Stimulated activated CD8-positive, alpha-beta memory T cell treated with anti-CD3 and anti-CD28 coated beads, Interleukin-4, amount 100 ng/mL, for 48 hours (primary cell): Measurements from ENCODE around the gene MINDY1.
A peak's percentile ranks its signal among the peaks of the same experiment; 100 is the strongest.

Experiments used
- DNase-seq: peaks from one replicate; pipeline ENCODE4 v3.0.0-alpha.2; 2020

Gene MINDY1

DNA sequence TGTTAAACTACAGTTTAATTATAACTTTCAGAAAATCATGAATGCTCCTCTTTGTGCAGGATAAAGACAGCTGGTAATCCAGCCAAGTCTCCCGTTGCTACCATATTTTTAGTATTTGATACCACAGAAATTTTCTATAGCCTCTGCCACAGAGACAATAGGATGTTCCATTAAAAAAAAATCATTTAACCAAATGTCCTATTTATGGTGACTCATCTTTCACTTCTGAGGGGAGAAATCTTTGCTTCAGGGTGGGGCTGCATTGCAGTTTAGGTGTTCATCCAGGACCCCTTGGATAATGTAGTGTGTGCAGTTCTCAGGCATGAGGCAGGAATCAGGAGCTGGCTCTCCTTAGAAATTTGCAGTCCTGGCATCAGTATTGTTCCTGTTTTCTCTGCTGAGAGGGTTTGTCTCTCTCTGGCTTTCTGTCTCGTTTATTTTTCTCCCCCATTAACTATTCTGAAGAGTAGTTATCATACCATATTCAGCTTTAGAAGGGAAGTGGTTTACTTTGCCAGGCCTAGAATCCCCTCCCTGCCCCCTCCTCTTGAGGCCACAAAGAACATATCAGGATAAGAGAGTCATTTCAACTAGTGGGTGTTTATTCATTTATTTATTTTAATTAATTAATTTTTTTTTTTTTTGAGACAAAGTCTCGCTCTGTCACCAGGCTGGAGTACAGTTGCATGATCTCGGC, 4.6 kb upstream of the MINDY1 start:
- DNase-seq, result no peak

- DNase-seq, result no peak
Observed at GRCh38 chr1:151010346-151010726, 3.6 kb upstream of the MINDY1 start.

DNA sequence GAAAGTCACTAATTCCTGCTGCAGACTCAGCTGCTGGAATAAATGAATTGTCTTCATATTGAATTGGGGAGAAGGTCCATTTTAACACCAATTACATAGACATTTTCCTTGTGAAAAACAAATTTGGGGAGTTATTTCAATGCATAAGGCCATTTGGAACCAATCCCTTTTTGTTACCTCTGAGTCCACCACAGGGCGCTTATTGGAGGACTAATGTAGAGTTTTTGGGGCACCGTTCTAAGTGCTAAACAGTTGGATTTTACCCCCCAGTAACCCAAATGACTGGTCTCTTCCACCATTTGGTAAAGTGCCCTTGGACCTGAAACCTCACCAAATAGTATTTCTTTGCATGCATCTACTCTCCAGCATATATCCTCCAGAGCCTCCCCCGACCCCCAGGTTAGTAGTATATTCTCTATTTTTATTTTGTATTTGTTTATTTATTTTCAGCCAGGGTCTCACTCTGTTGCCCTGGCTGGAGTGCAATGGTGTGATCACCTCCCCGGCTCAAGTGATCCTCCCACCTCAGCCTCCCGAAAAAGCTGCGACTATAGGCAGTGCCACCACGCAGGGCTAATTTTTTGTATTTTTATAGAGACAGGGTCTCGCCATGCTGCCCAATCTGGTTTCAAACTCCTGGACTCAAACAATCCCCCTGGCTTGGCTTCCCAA, 3.1 kb upstream of the MINDY1 start:
- DNase-seq, result no peak

- no peak for DNase-seq
Observed at GRCh38 chr1:151009206-151009587, 2.5 kb upstream of the MINDY1 start.

DNA sequence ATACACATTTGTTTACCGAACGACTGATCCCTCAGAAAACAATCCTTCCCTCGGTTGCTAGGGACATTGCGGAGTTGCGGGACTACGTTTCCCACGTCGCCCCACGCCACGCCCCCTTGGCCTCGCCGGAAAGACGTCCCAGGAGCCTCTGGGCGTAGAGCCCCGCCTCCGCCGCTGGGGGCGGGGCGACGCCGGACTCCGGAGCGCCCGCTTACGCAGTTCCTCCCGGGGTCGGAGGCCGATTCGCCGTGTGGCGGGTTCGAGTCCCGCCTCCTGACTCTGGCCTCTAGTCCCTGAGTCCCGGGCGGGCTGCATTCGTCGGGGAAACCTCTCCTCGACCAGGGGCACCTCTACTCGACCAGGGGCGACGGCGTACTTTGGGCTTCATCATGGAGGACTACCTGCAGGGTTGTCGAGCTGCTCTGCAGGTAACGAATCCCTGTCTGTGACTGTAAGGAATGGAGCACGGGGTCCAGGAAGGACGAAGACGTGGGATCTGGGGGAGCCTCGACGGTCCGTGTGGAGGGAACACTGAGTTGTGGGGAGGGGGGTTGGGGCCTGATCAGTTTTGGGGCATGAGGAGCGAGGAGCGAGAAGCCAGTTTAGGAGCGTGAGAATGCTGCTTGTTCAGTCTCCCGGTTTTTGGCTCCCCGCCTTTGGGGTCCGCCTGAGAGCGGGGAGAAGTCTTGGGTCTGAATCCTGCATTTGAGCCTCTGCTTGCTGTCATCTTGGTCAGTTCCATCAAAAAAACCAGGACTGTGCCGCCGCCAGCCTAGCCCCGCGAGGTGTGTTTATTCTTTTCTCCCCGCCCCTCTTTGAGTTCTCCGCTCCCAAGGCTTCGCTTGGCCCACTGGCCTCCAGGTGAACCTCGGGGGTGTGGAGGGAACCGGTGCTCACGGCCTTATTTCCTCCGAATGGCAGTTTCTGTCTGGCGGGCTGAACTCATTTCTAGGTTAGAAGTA, 1.8 kb upstream of the MINDY1 start, which contains the start of gene PRUNE1:
Gene PRUNE1 (plus strand): TSS at position 206 of the 962 bp plus-strand sequence. CDS start 184 bp downstream, at position 390.
- peak; percentile 98 for DNase-seq

GRCh38 chr1:151007853-151008243, 1.1 kb upstream of the MINDY1 start:
- DNase-seq, result no peak

- no peak for DNase-seq
Observed at GRCh38 chr1:151005729-151006319, 878 bp downstream of the MINDY1 start.

- DNase-seq, result no peak
Observed at GRCh38 chr1:151003180-151003579, 3.5 kb downstream of the MINDY1 start.

DNA sequence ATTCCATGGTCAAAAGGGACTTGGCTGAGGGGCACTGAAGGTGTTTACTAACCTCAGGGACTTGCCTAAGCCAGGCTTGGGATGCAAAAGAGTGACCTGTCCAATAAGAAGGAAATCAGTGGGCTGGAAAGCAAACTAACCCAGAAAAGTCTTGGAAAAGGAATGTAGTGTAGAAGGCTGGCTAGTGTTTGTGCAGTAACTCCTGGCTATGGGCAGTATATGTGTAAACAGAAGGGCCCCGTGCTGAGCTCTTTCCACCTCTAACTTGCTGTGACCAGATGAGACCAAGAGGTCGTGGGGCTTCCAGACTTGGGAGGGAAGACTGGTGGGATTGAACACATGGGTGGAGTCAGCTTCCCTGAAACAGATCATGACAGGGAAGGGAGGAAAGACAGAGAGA, 4.1 kb downstream of the MINDY1 start:
- no peak for DNase-seq

DNA sequence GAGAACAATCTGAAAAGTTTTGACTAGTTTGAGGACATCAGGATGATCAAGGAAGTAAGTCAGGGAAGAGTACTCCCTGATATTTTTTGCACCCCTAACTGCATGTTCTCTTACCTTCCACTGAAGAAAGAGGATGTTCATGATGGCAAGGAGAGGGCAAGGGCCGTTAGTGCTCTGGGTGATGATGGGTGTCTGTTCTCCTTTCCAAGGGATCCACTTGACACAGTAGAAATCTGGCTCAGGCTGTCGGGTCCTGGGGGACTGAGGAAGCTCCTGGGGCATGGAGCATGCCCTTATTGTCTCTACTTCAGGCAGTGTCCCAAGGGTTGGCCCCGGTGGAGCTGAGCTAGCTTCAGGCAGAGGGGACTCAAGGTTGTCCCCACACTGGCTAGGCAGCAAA, 4.7 kb downstream of the MINDY1 start:
- no peak for DNase-seq

GRCh38 chr1:151001602-151002001, 5.1 kb downstream of the MINDY1 start:
- no peak for DNase-seq

DNA sequence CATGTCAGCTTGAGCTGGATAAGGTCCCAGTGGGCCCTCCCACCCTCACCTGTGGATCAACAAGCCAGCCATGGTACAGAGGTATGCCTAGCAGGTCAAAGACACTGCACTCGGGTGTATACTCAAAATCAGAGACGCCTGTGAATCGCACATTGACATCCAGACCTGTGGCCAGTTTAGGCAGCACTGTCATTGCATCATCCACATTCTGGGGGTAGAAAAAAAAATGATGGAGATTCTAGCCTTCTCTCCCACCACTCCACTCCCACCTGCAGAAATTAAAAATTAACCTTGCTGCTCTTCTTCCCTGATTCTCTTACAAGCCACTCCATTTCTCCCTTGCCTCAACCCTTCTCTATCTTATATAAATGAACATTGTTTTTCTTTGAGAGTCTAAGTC, 6.3 kb downstream of the MINDY1 start:
- no peak for DNase-seq

GRCh38 chr1:150999926-151000325, 6.8 kb downstream of the MINDY1 start:
- no peak for DNase-seq

DNA sequence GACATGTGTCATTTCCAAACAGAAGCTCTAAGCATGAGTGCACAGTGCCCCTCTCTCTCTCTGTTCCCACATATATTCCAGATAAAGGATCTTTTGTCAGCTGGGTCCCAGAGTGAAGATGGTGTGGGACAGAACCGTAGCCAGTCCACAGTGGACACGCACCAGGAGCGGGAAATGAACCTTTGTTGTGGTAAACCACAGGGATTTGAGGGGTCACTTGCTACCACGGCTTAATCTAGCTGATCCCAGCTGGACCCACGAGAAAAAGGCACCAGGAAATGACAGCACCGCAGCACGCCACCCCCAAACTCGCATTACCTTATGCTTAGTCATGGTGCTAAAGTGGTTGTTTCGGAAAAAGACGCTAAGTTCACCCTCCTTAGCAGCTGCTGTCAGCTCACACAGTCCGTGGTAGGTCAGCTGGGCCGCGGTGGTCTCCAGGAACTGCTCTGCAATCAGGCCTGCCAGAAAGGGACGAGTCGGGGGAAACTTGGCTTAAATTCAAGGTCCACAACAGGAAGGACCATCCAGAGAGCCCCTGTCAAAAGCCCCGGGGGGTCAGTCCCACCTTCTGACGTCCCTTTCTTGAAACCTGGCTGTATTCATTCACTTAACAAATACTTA, 7.5 kb downstream of the MINDY1 start:
- DNase-seq, result peak; percentile 49

GRCh38 chr1:150997949-150998348, 8.8 kb downstream of the MINDY1 start:
- no peak for DNase-seq

DNA sequence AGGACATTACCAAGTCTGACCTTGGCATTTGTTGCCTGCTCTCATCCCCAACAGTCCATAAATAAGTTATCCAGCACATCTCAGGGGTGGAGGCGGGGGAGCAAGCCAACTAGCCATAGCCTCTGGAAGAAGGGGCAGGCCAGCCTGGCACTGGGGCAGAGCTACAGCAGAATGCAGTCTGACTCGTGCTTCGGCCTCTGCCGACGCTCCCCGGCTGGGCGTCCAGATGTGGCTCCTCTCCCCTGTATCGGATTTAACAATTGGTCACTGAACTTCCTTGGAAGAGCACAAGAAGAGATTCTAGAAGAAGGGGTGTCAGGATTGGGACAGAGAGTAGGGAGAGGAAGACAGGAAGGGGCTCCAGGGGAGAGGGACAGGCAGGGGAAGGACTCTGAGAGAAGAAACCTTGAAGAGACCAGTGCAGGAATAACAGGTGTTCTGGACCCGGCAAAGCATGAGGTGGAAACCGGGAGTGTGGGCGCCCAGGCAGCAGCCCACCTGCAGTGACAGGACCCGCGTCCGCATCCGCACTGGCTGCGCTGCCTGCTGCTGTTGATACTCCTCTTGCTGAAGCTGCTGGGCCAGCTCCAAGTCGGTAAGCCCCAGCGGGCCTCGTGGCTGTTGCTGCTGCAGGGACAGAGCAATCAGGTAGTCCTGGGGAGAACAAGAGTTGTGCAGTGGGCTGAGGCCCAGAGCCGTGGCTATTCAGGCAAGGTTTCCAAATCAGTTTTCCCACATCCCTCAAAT, 9.4 kb downstream of the MINDY1 start:
- no peak for DNase-seq

GRCh38 chr1:150995896-150996295, 10.8 kb downstream of the MINDY1 start:
- no peak for DNase-seq

DNA sequence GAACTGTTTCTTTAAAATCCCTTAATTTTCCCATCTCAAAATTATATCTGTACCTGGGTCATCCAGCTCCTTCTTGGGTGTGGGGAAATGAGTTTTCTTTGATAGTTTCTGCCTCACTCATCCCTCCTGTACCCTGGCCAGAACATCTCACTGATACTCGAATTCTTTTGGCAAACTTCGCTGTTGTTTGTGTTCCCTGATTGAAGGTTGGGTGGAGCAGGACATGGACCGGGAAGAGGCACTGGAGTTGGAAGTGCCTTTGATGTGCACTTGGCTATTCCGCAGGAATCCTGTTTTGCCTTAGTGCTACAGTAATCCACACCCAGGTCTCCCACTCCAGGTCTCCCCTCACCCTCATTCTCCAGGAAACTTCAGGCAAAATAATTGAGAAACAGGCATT, 11.2 kb downstream of the MINDY1 start:
- DNase-seq, result no peak

DNA sequence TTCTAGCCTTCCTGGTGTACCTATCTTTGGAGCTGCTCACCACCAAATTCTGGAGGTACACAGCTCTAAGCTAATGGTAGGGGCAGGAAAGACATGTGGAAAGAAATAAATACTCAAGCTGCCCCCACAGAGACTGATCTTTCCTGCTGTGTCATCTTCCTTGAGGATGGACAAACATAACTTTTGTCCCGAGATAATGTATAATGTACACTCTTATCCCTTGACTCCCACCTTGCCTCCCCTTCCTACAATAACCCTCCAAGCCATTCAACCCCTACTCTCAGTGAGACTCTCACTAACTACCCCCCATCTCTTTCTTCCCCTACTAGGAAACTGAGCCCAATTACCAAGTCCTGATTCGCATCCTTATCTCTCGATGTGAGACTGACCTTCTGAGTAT, 12.5 kb downstream of the MINDY1 start:
- DNase-seq, result no peak

GRCh38 chr1:150992626-150993025, 14.1 kb downstream of the MINDY1 start:
- no peak for DNase-seq

DNA sequence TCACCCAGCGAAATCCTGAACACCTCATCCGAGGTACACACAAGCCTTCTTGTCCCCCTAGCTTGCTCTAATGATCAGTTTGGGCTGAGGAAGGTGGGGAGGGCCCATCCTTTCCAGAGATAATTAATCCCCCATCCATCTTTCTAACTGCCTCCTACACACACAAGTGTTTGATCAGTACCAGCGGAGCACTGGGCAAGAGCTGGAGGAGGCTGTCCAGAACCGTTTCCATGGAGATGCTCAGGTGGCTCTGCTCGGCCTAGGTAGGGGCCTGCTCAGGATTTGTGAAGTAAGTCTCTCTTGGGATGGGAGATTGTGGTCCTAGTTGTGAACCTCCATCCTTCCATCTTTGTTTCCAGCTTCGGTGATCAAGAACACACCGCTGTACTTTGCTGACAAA, 18.8 kb downstream of the MINDY1 start:
- DNase-seq, result no peak
